Activated B cell treated with CpG ODN at 0.5 μM for 24 hours (primary cell): ENCODE measurements around the gene PTPN9. TPM values are rescaled to one million over a fixed set of nuclear protein-coding genes. Genes with fewer than 3 reads are reported as not detected.

Experiments
- ATAC-seq: fragments of 200-7000 bp; cut with Tn5 transposase; one replicate; pipeline ENCODE4 v1.10.0; 2021; ENCODE audit warnings: low read depth, mild to moderate bottlenecking, moderate library complexity
- CTCF ChIA-PET: fragments of 350-600 bp; sonication (Branson Sonifier 250); formaldehyde crosslinking; loops from one replicate; lab custom pipeline; 2021; ENCODE audit warnings: antibody characterized with exemption; lab: Charles Lee
- POLR2A ChIA-PET: fragments of 350-600 bp; sonication (Branson Sonifier 250); formaldehyde crosslinking; loops from one replicate; lab custom pipeline; 2021; ENCODE audit warnings: antibody characterized with exemption; lab: Charles Lee
- DNase-seq: peaks from one replicate; pipeline ENCODE4 v3.0.0; 2022
- H3K27ac Mint-ChIP-seq: one replicate; pipeline ENCODE4 v1.8.0; 2020; ENCODE audit warnings: mixed read lengths
- H3K27me3 Mint-ChIP-seq: one replicate; pipeline ENCODE4 v1.8.0; 2021; ENCODE audit warnings: mixed read lengths
- H3K36me3 Mint-ChIP-seq: one replicate; pipeline ENCODE4 v1.8.0; 2021; ENCODE audit warnings: low read depth, mixed read lengths
- H3K4me1 Mint-ChIP-seq: one replicate; pipeline ENCODE4 v1.8.0; 2021; ENCODE audit warnings: mixed read lengths
- H3K4me3 Mint-ChIP-seq: one replicate; pipeline ENCODE4 v1.8.0; 2020; ENCODE audit warnings: mild to moderate bottlenecking, mixed read lengths
- H3K9me3 Mint-ChIP-seq: one replicate; pipeline ENCODE4 v1.8.0; 2020; ENCODE audit warnings: mixed read lengths
- intact Hi-C: fragments of 100-400 bp; cut with micrococcal nuclease; formaldehyde crosslinking; loops from one replicate; pipeline ENCODE4 v1.15.1; 2024
- total RNA-seq: library from RNA; stranded (reverse); gene quantifications from 2 replicates; pipeline ENCODE4 v1.2.3, GENCODE V29; 2022
- TF ChIP-seq, protein P1 (sequence below): fragments of 200-600 bp; IDR thresholded peaks from one replicate; pipeline ENCODE4 v1.8.0; 2022; ENCODE audit warnings: antibody characterized with exemption, mild to moderate bottlenecking

Gene PTPN9
- total RNA-seq, 1 donor from 2014 or later: 19.2 TPM

GRCh38 chr15:75523011-75523410 is 56.1 kb downstream of the PTPN9 start:
- Mint-ChIP-seq H3K27ac (no peak overlapping the region), H3K4me3 (no peak overlapping the region)
- intact Hi-C loops: no loop called here

GRCh38 chr15:75517233-75517632 is 61.9 kb downstream of the PTPN9 start:
- no peak overlapping the region for H3K27ac Mint-ChIP-seq
- ATAC-seq: no peak
- CTCF ChIA-PET: no interaction called here
- H3K36me3 Mint-ChIP-seq: peaks cover 58% of the 10 kb centered on the region
- no peaks in the 10 kb centered on the region for H3K9me3 Mint-ChIP-seq
- intact Hi-C loops: no loop called here
- H3K27me3 Mint-ChIP-seq: no peaks in the 10 kb centered on the region
- H3K4me3 Mint-ChIP-seq: no peak overlapping the region
- POLR2A ChIA-PET: interaction anchor here (0.5 kb wide), 2 partner anchors 76 to 494 kb away, joined by 3 to 13 read pairs; partner anchors contain the start of gene PPCDC
- TF ChIP-seq, protein P1, sequence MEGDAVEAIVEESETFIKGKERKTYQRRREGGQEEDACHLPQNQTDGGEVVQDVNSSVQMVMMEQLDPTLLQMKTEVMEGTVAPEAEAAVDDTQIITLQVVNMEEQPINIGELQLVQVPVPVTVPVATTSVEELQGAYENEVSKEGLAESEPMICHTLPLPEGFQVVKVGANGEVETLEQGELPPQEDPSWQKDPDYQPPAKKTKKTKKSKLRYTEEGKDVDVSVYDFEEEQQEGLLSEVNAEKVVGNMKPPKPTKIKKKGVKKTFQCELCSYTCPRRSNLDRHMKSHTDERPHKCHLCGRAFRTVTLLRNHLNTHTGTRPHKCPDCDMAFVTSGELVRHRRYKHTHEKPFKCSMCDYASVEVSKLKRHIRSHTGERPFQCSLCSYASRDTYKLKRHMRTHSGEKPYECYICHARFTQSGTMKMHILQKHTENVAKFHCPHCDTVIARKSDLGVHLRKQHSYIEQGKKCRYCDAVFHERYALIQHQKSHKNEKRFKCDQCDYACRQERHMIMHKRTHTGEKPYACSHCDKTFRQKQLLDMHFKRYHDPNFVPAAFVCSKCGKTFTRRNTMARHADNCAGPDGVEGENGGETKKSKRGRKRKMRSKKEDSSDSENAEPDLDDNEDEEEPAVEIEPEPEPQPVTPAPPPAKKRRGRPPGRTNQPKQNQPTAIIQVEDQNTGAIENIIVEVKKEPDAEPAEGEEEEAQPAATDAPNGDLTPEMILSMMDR: no peak
- no peak for DNase-seq
- H3K4me1 Mint-ChIP-seq: no peaks in the 10 kb centered on the region

More at GRCh38 chr15:75523011-75523410, 56.1 kb downstream of the PTPN9 start:
- Mint-ChIP-seq H3K4me1 (no peaks in the 10 kb centered on the region), H3K9me3 (no peaks in the 10 kb centered on the region), H3K36me3 (peaks cover 62% of the 10 kb centered on the region), H3K27me3 (no peaks in the 10 kb centered on the region)
- CTCF ChIA-PET: no interaction called here
- ATAC-seq (no peak), DNase-seq (no peak)
- POLR2A ChIA-PET: no interaction called here
- TF ChIP-seq, protein P1: no peak

DNA sequence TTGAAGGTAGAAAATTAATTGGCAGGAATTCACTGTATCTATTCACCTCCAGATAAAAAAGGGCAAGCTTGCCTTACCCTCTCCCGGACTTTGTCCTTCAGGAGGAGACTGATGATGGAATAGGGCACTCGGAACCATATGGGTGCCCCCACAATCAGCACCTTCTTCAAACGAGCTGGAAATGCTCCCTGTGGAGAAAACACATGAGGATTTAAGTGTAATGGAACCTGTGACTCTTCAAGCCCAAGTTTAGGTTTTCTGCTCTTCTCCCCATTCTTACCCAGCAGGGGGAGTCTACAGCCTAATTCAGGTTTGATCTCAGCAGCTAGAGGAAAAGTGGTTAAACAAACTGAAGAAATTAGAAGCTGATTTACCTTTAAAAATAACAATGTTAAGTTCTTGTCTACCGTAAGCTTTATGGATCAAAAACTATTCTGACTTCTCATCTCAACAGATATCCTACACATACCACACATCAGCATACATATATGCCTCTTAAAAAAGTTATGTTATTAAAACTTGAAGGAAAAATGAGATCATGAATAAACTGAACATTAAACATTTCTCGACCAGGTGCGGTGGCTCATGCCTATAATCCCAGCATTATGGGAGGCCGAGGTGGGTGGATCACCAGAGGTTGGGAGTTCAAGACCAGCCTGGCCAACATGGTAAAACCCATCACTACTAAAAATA is 70.1 kb downstream of the PTPN9 start:
- H3K4me3 Mint-ChIP-seq: no peak overlapping the region
- no peak overlapping the region for H3K27ac Mint-ChIP-seq
- H3K9me3 Mint-ChIP-seq: no peaks in the 10 kb centered on the region
- TF ChIP-seq, protein P1: no peak
- intact Hi-C loops: loop anchor here (1.0 kb wide), 3 partner anchors 131 to 293 kb away; partner anchors contain the start of gene IMP3
- H3K27me3 Mint-ChIP-seq: no peaks in the 10 kb centered on the region
- ChIA-PET POLR2A (interaction anchor here (0.6 to 1.6 kb wide), 3 partner anchors 130 to 721 kb away, joined by 3 to 8 read pairs (median 6); partner anchors contain the start of gene IMP3), CTCF (interaction anchor here (1.0 to 2.0 kb wide), 8 partner anchors 13 to 293 kb away, joined by 3 to 7 read pairs (median 4); partner anchors contain the start of gene IMP3)
- peaks cover 32% of the 10 kb centered on the region for H3K36me3 Mint-ChIP-seq
- ATAC-seq: no peak
- H3K4me1 Mint-ChIP-seq: no peaks in the 10 kb centered on the region
- no peak for DNase-seq

DNA sequence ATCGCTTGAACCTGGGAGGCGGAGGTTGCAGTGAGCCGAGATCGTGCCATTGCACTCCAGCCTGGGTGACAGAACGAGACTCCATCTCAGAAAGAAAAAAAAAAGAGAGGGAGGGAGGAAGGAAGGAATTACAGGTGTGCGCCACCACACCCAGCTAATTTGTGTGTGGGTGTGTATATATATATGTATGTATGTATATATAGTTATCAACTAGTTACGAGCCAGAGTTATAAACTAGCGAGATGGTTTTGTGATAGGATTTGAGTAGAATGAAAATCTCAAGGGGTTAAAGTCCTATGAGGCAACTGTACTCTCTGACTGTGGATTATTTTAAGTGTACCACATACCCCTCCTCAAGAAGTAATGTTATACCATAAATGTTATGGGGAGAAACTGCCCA is 76.8 kb downstream of the PTPN9 start:
- DNase-seq (no peak), ATAC-seq (no peak)
- ChIA-PET POLR2A (no interaction called here), CTCF (no interaction called here)
- H3K36me3 Mint-ChIP-seq: peaks cover 43% of the 10 kb centered on the region
- H3K4me1 Mint-ChIP-seq: no peaks in the 10 kb centered on the region
- TF ChIP-seq, protein P1: no peak
- no peaks in the 10 kb centered on the region for H3K27me3 Mint-ChIP-seq
- no peaks in the 10 kb centered on the region for H3K9me3 Mint-ChIP-seq
- H3K4me3 Mint-ChIP-seq: no peak overlapping the region
- intact Hi-C loops: no loop called here
- H3K27ac Mint-ChIP-seq: no peak overlapping the region

DNA sequence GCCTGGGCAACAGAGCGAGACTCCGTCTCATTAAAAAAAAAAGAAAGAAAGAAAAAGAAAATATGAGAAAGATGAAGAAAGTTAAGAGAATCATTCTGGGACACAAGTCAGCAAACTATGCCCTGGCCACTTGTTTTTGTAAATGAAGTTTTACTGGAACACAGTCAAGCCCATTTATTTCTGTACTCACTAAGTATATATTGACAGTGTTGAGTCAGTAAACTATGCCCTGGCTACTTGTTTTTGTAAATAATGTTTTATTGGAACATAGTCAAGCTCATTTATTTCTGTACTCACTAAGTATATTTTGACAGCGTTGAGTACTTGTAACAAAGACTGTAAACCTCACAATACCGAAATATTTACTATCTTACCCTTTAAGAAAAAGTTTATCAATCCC is 85.4 kb downstream of the PTPN9 start:
- no peak overlapping the region for H3K4me3 Mint-ChIP-seq
- ChIA-PET CTCF (no interaction called here), POLR2A (no interaction called here)
- H3K36me3 Mint-ChIP-seq: peaks cover 29% of the 10 kb centered on the region
- DNase-seq (no peak), ATAC-seq (no peak)
- H3K4me1 Mint-ChIP-seq: no peaks in the 10 kb centered on the region
- no peak overlapping the region for H3K27ac Mint-ChIP-seq
- H3K9me3 Mint-ChIP-seq: no peaks in the 10 kb centered on the region
- intact Hi-C loops: no loop called here
- TF ChIP-seq, protein P1: no peak
- no peaks in the 10 kb centered on the region for H3K27me3 Mint-ChIP-seq
